ENCODE data around the gene VWA3A.

GRCh38 chr16:22204091-22204655 is 111.8 kb downstream of the VWA3A start:
- no peak for TF ChIP-seq POLR2A (IDR thresholded peaks at IDR 0.05; ENCODE audit: low read depth, low read length)
- no peak for TF ChIP-seq CTCF (conservative IDR thresholded peaks at IDR 0.05; ENCODE audit: low read depth, low read length)

Data from IMR-90 (cell line).